Activated CD4-positive, alpha-beta T cell treated with anti-CD3 and anti-CD28 coated beads, Interleukin-2, Interleukin-4, amounts not matched to agents 100 ng/mL and 50 ng/mL, durations not matched to agents 16 hours and 8 hours (primary cell): Measurements from ENCODE around the gene AFG1L.
"Not testable (repeated sequence)": the region's sequence is repeated elsewhere in the genome, so short reads cannot be mapped to it uniquely, and the experiment has no call there.

Experiments
- DNase-seq: peaks from one replicate; pipeline ENCODE4 v3.0.0-alpha.2; 2020; ENCODE audit warnings: low spot score

AFG1L gene

GRCh38 chr6:108416047-108416833 lies 121.4 kb downstream of the AFG1L start:
- not testable (repeated sequence) for DNase-seq

GRCh38 chr6:108417027-108417426 lies 122.2 kb downstream of the AFG1L start:
- no peak for DNase-seq

- no peak for DNase-seq
Measured at GRCh38 chr6:108419474-108419873, 124.6 kb downstream of the AFG1L start.

GRCh38 chr6:108419934-108420609 lies 125.2 kb downstream of the AFG1L start:
- no peak for DNase-seq

- no peak for DNase-seq
Measured at GRCh38 chr6:108421366-108421765, 126.5 kb downstream of the AFG1L start.

GRCh38 chr6:108423982-108424705 lies 129.3 kb downstream of the AFG1L start:
- no peak for DNase-seq

- no peak for DNase-seq
Measured at GRCh38 chr6:108425428-108425827, 130.6 kb downstream of the AFG1L start.

- no peak for DNase-seq
Measured at GRCh38 chr6:108432143-108432542, 137.3 kb downstream of the AFG1L start.

GRCh38 chr6:108432792-108433191 lies 137.9 kb downstream of the AFG1L start:
- DNase-seq, result no peak

- no peak for DNase-seq
Measured at GRCh38 chr6:108434222-108434621, 139.4 kb downstream of the AFG1L start.

GRCh38 chr6:108435391-108435790 lies 140.5 kb downstream of the AFG1L start:
- no peak for DNase-seq

- no peak for DNase-seq
Measured at GRCh38 chr6:108436771-108437170, 141.9 kb downstream of the AFG1L start.

GRCh38 chr6:108437821-108438220 lies 143.0 kb downstream of the AFG1L start:
- no peak for DNase-seq

GRCh38 chr6:108438918-108439317 lies 144.1 kb downstream of the AFG1L start:
- DNase-seq, result no peak

- DNase-seq, result no peak
Measured at GRCh38 chr6:108441141-108441540, 146.3 kb downstream of the AFG1L start.

- DNase-seq, result no peak
Measured at GRCh38 chr6:108442770-108443520, 148.1 kb downstream of the AFG1L start.

- no peak for DNase-seq
Measured at GRCh38 chr6:108446629-108447150, 151.8 kb downstream of the AFG1L start.

- no peak for DNase-seq
Measured at GRCh38 chr6:108448481-108448880, 153.6 kb downstream of the AFG1L start.

- not testable (repeated sequence) for DNase-seq
Measured at GRCh38 chr6:108449717-108450116, 154.9 kb downstream of the AFG1L start.

GRCh38 chr6:108451816-108452215 lies 157.0 kb downstream of the AFG1L start:
- no peak for DNase-seq

GRCh38 chr6:108452711-108453195 lies 157.9 kb downstream of the AFG1L start:
- no peak for DNase-seq
